ENCODE data around the gene CD248.

The CD248 gene

DNA sequence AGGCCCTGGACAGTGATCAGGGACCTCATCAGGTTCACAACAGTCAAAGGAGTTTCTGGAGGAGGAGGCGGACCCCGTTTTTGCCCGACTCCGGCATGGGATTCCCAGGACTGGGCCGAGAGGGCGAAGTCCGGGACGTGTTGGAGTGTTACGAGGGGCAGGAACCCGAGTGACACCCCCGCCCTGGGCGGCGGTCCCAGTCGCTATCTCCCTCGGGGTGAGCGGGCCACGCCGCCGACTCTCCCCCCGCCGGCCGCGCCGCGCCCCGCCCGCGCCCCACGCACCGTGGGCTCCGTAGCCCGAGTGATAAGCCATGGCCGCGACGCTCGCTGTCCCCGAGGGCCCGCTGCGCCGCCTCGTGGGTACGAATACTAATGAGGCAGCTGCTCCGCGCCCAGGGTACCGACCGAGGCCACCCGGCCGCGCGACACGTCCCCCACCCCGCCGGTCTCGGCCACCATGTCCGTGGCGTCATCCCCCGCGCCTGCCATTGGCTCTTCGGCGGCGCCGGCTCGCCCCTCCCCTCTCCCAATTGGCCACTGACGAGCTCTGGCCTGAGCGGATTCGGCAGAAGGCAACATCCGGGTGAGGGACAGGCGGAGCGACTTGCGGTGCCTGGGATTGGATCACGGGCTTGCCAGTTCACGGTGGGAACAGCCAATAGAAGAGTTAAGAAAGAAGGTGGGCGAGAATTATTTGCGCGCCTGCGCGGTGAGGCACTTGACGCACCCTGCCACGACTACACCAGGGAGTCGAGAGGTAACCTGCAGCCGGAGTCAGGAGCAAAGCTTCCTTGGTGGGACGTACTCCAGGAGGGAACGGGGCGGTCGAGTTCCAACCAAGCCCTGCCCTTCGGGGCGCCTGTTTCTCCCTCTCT lies 27.9 kb downstream of the CD248 start, which contains the start of gene YIF1A (continued):
- no peak for TF ChIP-seq ZNF266 (tag by site-specific recombination; IDR thresholded peaks at IDR 0.05; ENCODE audit: low read depth)
- TF ChIP-seq ZNF660 (tag by site-specific recombination; IDR thresholded peaks at IDR 0.05): peak; percentile 47; the same call in 1 of the 2 replicates
- peak; percentile 50 for TF ChIP-seq PATZ1 (tag by site-specific recombination; IDR thresholded peaks at IDR 0.05)
- peak; percentile 68; the same call in 1 of the 2 replicates for TF ChIP-seq ZXDB (tag by site-specific recombination; IDR thresholded peaks at IDR 0.05)
- no peak for TF ChIP-seq ZNF16 (tag by site-specific recombination; IDR thresholded peaks at IDR 0.05; ENCODE audit: low read depth)
- 0 out of 2 replicates have a peak, but pooled peaks have one; percentile 26 for TF ChIP-seq GLIS1 (tag by site-specific recombination; IDR thresholded peaks at IDR 0.05)
- no peak for TF ChIP-seq ZNF670 (tag by site-specific recombination; IDR thresholded peaks at IDR 0.05; ENCODE audit: low read depth)
- TF ChIP-seq ZNF280C (tag by site-specific recombination; IDR thresholded peaks at IDR 0.05): no peak
- TF ChIP-seq ZNF747 (tag by site-specific recombination; IDR thresholded peaks at IDR 0.05): no peak
- peak; percentile 51; the same call in 1 of the 2 replicates for TF ChIP-seq YY2 (tag by site-specific recombination; IDR thresholded peaks at IDR 0.05)
- TF ChIP-seq ZNF560 (tag by site-specific recombination; IDR thresholded peaks at IDR 0.05; ENCODE audit: borderline replicate concordance): no peak
- TF ChIP-seq ZNF10 (tag by site-specific recombination; IDR thresholded peaks at IDR 0.05): peak; percentile 69; the same call in 1 of the 2 replicates
- TF ChIP-seq SP3 (tag by site-specific recombination; IDR thresholded peaks at IDR 0.05): peak; percentile 82
- no peak for TF ChIP-seq HOXD13 (CRISPR knock-in tag; IDR thresholded peaks at IDR 0.05; ENCODE audit: borderline replicate concordance)

DNA sequence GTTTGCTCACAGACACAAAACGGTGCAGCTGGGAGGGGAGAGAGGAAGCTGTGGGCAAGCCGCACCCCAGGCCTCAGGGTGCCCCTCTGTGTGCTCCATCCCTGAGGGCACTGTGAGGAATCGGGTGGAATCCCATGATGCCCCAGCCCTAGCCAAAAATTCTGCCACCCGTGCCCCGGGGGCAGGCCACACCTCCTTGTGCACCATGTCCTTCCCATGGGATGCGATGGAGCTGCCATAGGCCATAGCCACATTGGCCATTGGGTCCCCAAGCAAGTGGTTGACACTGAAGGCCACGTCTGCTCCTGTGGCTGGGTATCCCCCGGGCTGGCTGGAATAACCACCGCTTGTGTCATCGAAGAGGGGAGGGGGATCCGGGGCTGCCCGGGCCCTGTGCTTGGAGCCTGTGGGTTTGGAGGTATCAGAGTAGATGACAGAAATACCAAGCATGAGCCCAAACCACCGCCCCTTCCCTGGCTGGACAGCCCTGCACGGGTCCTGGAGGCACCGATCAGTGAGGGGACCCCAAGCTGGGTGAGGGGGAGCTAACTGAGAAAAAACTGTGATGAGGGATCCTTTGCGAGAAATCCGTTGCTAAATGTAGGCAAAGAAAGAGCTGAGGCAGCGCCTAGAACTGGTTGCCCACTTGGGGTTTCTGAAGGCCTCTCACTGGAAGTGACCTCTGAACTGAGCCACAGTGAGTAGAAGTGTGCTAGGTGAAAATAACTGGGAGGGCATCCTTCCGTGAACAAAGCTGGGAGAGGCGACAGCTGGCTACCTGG lies 28.8 kb downstream of the CD248 start:
- Histone ChIP-seq H3K4me1 (ENCODE audit: control insufficient read depth, insufficient read depth, low read length) (no peaks in the 10 kb centered on the region), H3K4me3 (ENCODE audit: low read depth, low read length) (peak overlapping the region; percentile 79), H3K36me3 (ENCODE audit: control insufficient read depth in 2 of 2, insufficient read depth in 1 of 2, low read length in 2 of 2) (peaks cover 0 to 29% of the 10 kb centered on the region in 2 experiments; a peak in 1 of 3 replicates), H3K27ac (ENCODE audit: extremely low read depth, low read depth, low read length) (peak overlapping the region; percentile 44; the same call in 1 of the 2 replicates), H3K9me3 (ENCODE audit: control insufficient read depth, insufficient read depth, low read depth, low read length) (no peaks in the 10 kb centered on the region)
- CTCF ChIA-PET: interaction anchor here (0.5 to 2.3 kb wide), 9 partner anchors 9 to 101 kb away, joined by 3 to 9 read pairs (median 5); partner anchors contain the start of gene RAB1B
- POLR2A ChIA-PET: interaction anchor here (0.7 to 1.8 kb wide), 8 partner anchors 8 to 192 kb away, joined by 3 to 13 read pairs (median 8); partner anchors contain the start of genes DPP3 and RAB1B
- TF ChIP-seq ZNF239 (tag by site-specific recombination; IDR thresholded peaks at IDR 0.05) (no peak), ZNF830 (tag by site-specific recombination; IDR thresholded peaks at IDR 0.05; ENCODE audit: low read depth) (no peak), MZF1 (tag by site-specific recombination; IDR thresholded peaks at IDR 0.05; ENCODE audit: borderline replicate concordance) (no peak)
- TF ChIP-seq, protein P1, sequence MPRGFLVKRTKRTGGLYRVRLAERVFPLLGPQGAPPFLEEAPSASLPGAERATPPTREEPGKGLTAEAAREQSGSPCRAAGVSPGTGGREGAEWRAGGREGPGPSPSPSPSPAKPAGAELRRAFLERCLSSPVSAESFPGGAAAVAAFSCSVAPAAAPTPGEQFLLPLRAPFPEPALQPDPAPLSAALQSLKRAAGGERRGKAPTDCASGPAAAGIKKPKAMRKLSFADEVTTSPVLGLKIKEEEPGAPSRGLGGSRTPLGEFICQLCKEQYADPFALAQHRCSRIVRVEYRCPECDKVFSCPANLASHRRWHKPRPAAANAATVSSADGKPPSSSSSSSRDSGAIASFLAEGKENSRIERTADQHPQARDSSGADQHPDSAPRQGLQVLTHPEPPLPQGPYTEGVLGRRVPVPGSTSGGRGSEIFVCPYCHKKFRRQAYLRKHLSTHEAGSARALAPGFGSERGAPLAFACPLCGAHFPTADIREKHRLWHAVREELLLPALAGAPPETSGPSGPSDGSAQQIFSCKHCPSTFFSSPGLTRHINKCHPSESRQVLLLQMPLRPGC (tag by site-specific recombination; IDR thresholded peaks at IDR 0.05): no peak
